NCI-H2081 treated with DMSO at 0.1 percent for 48 hours (cell line): ENCODE results near the gene UTP15.

Experiments
- DNase-seq: peaks from one replicate; lab custom pipeline; 2025; lab: John Stamatoyannopoulos, UW

The UTP15 gene

GRCh38 chr5:73565139-73565968, at the start of gene UTP15, which contains the start of gene ANKRA2:
Gene UTP15, plus strand, starts transcription at chr5:73565743. Its CDS starts 1,602 bp downstream, at chr5:73567345.
Gene ANKRA2, minus strand, starts transcription at chr5:73565639. Its CDS starts 2,758 bp downstream, at chr5:73562881.
- DNase-seq, result peak; percentile 77

GRCh38 chr5:73519531-73520283, 45.8 kb upstream of the UTP15 start:
- peak; percentile 35 for DNase-seq

GRCh38 chr5:73522989-73523388, 42.6 kb upstream of the UTP15 start:
- no peak for DNase-seq

GRCh38 chr5:73523861-73524260, 41.7 kb upstream of the UTP15 start:
- no peak for DNase-seq

- DNase-seq, result no peak
Measured at GRCh38 chr5:73525606-73526203, 39.8 kb upstream of the UTP15 start.

GRCh38 chr5:73528248-73528647, 37.3 kb upstream of the UTP15 start:
- DNase-seq, result no peak

GRCh38 chr5:73529081-73529480, 36.5 kb upstream of the UTP15 start:
- DNase-seq, result no peak

GRCh38 chr5:73531356-73531755, 34.2 kb upstream of the UTP15 start:
- no peak for DNase-seq

GRCh38 chr5:73532195-73532594, 33.3 kb upstream of the UTP15 start:
- DNase-seq, result no peak

- DNase-seq, result no peak
Measured at GRCh38 chr5:73534011-73534644, 31.4 kb upstream of the UTP15 start.

- no peak for DNase-seq
Measured at GRCh38 chr5:73534971-73535370, 30.6 kb upstream of the UTP15 start.

GRCh38 chr5:73539730-73540129, 25.8 kb upstream of the UTP15 start:
- DNase-seq, result no peak

GRCh38 chr5:73540192-73540591, 25.4 kb upstream of the UTP15 start:
- DNase-seq, result no peak

- no peak for DNase-seq
Measured at GRCh38 chr5:73542020-73542419, 23.5 kb upstream of the UTP15 start.

GRCh38 chr5:73544429-73545402, 20.8 kb upstream of the UTP15 start:
- DNase-seq, result no peak

- DNase-seq, result no peak
Measured at GRCh38 chr5:73545403-73545779, 20.2 kb upstream of the UTP15 start.

- DNase-seq, result no peak
Measured at GRCh38 chr5:73550016-73550415, 15.5 kb upstream of the UTP15 start.

- no peak for DNase-seq
Measured at GRCh38 chr5:73552642-73553041, 12.9 kb upstream of the UTP15 start.

GRCh38 chr5:73558950-73559349, 6.6 kb upstream of the UTP15 start:
- no peak for DNase-seq

- no peak for DNase-seq
Measured at GRCh38 chr5:73564018-73564417, 1.5 kb upstream of the UTP15 start.

GRCh38 chr5:73564675-73565074, 868 bp upstream of the UTP15 start:
- DNase-seq, result no peak
